ENCODE measurements around the gene CD226.

DNA sequence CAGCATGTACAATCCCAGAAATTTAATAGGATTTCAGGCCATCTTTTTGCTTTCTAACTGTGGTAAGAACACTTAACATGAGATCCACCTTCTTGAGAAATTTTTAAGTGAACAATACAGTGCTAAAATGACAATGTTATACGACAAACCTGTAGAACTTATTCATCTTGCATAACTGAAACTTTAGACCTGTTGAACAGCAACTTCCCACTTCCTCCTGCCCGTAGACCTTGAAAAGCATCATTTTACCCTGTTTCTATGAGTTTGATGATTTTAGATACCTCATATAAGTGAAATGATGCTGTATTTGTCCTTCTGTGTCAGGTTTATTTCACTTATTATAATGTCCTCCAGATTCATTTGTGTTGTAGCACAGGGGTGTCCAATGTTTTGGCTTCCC, 128.2 kb downstream of the CD226 start:
- TF ChIP-seq POLR2AphosphoS5 (IDR thresholded peaks at IDR 0.05) = no peak
- TF ChIP-seq POLR2A (IDR thresholded peaks at IDR 0.05) = no peak
